HG03469 (cell line): ENCODE measurements around the gene SS18.

Experiments
- ATAC-seq: cut with Tn5 transposase; IDR thresholded peaks from one replicate; pipeline ENCODE4 v1.9.1; 2021; ENCODE audit warnings: mild to moderate bottlenecking, moderate library complexity, moderate number of reproducible peaks; ENCODE audit not compliant: unreplicated experiment

The SS18 gene

DNA sequence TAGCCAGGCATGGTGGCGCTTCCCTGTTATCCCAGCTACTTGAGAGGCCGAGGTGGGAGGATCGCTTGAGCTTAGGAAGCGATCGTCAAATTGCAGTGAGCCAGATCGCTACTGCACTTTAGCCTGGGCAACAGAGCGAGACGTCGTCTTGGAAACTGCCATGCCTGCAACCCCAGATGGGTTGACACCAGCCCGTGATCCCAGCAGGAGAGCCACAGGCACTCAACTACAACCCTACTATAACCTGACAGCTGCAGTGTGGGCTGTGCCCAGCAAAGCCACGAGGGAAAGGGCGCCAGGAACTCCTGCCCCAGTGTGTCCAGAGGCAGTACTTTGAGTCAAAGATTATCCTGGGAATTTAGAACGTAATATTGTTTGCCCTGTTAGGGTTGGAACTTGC lies 85.6 kb downstream of the SS18 start:
- no peak for ATAC-seq

DNA sequence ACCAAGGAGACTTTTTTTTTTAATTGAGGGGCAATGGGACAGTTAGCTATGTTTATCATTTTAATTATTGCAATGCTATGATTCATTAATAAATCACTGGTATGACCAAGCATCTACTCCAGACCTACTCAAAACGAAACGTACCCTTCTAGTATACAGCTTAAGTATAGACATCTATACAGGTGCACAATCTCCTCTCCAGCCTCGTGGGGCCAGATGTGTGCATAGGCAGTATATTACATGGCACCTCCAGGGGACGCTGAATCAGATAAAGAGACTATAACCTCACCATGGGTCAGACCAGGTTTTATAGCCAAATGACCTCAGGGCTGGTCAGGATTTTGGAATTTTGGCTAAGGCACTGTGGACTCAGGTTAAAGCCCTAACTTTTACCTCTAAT lies 86.6 kb downstream of the SS18 start:
- no peak for ATAC-seq

DNA sequence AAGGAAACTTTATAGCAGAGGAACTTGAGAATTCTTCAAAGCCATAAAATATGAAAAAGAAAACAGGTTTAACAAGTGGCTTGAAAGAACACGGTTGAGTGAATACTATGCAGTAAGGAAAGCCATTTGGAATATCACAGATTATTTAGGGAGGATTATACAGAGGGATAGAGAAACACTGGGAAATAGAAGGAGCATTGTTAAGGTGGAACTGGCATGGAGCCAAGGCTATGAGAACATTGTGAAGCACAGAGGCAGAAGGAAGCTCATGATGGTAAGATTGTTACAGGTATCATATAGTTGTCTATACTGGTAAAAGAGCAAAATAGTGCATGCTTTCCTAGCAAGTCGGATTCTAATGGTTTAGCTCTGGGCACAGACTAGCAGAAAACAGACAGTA lies 87.1 kb downstream of the SS18 start:
- ATAC-seq, result no peak

DNA sequence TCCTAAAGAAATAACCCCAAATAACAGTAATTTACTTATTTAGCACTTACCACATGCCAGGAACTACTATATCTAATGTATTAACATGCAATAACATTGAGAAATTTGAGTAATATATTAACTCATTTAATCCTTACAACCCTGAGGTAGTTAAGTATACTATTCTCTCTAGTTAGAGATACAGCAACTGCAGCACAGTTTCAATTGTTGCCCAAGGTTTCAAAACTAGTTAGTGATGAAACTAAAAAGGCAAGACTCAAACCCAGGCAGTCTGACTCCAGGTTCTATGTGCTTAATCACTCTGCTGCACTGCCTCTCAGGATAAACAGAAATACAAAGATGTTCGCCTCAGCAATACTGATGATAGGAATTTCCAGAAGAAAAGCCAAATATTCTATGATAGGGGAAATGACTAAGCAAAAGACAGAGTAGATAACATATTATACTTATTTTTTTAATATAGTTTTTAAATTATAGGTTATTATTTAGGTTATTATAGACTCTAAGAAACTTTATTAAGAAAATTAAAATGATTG lies 88.0 kb downstream of the SS18 start:
- no peak for ATAC-seq

DNA sequence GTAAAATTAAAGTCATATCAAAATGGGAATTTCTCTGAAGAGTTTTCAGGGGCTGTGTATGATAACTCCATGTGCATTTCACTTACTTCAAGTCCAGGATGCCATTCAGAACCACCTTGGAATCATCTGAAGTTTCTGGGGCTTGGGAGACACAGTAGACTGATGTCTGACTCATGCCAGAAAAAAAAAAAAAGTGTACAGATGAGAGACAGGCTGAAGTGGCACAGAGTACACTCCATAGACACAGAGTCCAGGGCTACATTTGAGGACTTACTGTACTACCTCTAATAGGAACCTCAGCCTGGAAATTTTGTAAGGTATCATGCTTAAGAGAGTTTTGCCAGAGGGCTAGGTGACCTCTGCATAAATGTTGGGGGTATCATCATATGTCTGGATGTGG lies 92.0 kb downstream of the SS18 start:
- ATAC-seq, result no peak

DNA sequence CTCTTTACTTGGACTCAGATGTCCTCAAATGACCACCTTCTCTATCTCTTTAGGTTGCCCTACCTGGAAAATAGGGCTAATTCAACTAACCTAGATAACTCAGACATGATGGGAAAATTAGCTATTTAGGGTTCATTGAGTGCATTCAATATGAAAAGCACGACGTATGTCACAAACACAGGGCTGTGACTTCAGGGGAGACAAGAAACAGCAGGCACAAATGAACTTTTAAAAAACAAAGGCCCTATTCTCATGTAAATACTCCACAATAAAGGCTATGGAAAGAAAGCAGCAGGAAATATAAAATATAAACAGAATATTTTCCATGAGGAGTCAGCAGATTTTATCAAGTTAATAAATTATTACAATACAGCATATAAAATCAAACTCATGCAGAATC lies 97.8 kb downstream of the SS18 start:
- no peak for ATAC-seq

DNA sequence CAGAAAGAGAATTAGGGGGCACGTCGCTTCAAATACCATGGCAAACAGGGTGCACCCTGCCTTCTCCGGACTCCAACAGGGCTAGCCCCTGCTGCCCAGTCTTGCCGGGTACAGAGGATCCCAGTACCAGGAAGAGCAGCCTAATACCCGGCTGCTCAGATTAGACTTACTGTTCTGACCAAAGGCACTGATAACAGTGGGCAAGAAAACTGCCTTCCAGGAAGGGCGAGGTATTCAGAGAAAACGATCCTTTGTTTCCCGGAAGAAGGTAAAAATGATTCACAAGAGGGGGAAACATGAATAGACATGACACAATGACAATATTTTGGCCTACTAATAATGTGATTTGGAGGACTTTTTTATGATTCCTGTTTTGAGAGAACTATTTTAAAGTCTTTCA lies 99.9 kb downstream of the SS18 start:
- no peak for ATAC-seq

DNA sequence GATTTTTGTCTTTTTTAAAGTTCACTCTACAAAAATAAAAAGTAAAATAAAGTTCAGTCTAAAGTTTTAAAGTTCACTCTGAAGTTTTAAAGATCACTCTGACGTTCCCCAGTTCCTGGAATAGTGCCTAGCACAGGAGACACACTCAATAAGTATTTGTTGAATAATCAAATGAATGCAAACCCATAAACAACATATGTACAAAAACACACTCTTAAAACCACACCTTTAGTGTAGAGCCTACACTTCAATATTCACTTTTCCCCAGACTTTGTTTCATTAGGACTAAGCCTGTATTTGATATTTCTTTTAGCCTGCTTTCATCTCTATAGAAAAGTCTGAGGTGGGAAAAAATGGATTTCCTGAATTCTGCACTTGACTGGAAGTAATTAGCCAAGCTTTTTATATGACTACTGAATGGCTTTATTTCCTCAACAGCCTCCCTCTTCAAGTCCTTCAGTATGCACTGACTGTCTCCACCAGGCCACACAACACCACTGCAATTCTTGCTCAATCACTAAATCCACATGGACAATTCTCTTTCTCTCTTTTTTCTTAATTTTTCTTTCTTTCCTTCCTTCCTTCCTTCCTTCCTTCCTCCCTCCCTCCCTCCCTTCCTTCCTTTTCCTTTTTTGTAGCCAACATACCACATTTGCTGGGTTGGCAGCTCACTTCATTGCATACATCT lies 104.6 kb downstream of the SS18 start:
- no peak for ATAC-seq

DNA sequence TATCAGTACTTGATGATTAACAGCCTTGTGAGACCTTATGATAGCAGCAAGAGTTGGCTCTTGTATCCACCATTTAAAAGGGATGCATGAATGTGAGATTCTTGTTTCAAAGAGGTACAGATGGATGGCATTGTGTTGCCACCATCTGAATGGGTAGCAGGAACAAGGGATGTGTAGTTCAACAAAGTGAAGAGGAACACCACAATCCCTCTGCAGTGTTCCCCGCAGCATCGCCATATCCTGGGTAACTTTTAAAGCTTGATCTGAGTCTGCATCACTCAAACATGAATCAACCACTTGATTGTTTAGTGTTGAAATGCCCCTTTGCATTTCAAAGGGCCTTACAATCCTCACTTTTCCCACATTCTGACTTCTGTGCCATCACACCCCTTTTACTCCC lies 106.7 kb downstream of the SS18 start:
- ATAC-seq, result no peak

DNA sequence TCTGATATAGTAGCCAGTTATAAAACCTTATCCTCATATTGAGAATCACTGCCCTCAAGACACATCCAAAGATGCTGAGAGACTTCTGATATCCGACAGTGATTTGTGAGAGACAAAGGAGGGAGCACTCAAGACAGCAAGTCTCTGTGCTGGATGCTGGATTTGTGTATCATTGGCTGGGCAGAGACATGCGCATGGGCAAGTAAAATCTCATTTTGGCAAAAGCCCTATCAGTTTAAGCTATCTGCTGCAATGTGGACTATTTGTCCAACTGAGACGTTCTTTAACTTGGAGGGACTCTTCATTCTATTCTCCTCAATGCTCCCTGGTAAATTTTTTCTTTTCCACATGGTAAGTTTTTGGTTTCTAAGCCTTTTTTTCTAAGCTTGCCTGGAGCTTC lies 107.5 kb downstream of the SS18 start:
- no peak for ATAC-seq

DNA sequence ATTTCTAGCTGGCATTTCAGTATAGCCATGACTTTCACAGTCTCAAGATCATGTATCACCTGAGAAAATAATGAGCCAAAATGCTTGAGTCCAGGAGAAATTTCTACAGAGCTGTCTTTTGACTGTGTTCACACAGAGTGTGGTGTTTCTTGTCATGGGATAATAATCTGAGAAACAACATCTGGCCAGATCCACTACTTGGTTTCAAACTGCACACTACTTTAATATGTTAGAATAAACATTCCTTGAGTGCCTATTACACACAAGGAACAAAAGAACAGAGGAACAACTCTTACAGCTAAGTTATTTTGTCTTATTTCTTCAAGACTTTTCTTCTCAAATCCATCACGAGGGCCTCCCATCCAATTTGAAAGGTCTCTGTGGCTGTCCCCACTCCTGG lies 108.3 kb downstream of the SS18 start:
- ATAC-seq, result no peak

DNA sequence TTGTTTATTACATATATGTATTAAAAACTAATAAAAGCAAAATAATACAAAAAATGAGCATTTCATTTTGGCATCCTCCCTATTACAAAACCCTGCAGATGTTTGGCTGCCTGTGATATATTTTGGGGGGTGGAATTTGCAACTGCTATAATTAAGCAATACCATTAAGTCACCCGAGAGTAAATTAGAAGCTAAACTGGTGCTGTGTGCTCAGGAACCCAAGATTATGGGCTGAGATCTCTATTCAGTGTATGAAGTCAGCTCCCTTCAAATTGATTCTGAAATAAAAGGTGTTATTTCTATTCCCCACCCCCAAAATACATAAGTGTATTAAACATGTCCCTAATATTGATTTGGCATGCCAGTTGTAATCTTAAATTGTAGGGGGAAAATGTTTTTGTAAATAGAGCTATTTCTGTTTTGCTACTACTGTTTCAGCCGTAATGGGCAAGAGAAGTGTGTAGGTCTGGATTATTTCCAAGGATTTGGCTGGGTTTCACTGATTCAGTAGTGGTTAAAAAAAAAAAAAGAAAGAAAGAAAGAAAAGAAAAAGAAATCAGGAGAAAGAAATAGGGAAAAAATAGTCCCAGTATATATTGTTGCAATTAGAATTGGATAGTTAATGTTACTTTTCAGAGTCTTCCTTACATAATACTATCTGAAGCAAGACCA lies 110.9 kb downstream of the SS18 start:
- no peak for ATAC-seq

DNA sequence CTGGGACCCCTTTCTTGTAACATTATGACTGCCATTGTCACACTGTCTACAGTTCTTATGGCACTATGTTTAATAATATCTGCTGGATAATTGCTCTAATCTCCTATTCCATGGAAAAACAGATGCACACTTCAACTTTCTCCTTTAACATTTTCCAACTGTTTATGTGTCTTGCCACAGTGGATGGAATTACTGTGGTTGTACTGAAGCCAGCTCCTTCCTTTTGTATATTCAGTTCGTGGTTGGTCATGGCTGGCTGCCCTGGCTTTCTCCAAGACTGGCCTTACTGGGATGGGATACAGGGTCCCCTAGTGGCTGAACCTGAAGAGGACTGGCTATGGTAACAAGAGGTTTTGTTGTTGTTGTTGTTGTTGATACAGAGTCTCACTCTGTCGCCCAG lies 113.9 kb downstream of the SS18 start:
- ATAC-seq, result no peak

DNA sequence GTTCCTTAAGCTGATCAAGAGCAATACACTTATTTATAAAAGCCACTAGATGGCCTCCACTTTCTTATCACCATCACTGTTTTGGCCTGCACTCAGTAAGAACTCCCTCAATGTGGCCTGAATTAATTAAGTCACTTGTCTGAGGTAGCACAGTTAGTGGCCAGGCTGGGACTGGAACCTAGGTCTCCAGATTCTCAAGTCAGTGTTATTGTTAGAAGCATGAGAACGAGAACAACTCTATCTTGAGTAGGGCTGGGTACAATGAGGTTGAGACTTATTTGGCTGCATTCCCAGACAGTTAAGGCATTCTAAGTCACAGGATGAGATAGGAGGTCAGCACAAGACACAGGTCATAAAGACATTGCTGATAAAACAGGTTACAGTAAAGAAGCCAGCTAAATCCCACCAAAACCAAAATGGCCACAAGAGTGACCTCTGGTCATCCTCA lies 115.8 kb downstream of the SS18 start:
- ATAC-seq, result no peak
